Neural progenitor cell (in vitro differentiated cells): ENCODE results near the gene DNAJB8. TPM values are rescaled to one million over a fixed set of nuclear protein-coding genes. Genes with fewer than 3 reads are reported as not detected.

Experiments
- DNase-seq: peaks from one replicate; pipeline ENCODE4 v3.0.0-alpha.2; 2016; ENCODE audit warnings: low spot score
- H2AFZ ChIP-seq: fragments of 200-600 bp; sonication (generic); replicated peaks from 2 replicates; pipeline ENCODE4 v1.6.1; 2016; ENCODE audit warnings: antibody characterized with exemption
- H3F3A ChIP-seq: fragments of 200-600 bp; sonication (generic); 2 replicates; pipeline ENCODE4 v1.6.1; 2016; ENCODE audit warnings: antibody characterized with exemption, low read depth
- H3K27ac ChIP-seq: fragments of 200-600 bp; sonication (generic); 2 replicates; pipeline ENCODE4 v1.5.1; 2016; ENCODE audit warnings: mild to moderate bottlenecking
- H3K27me3 ChIP-seq: fragments of 200-600 bp; sonication (generic); 2 replicates; pipeline ENCODE4 v1.6.1; 2016; ENCODE audit warnings: mild to moderate bottlenecking, moderate library complexity
- H3K36me3 ChIP-seq: fragments of 200-600 bp; sonication (generic); 2 replicates; pipeline ENCODE4 v1.5.1; 2016
- H3K4me1 ChIP-seq: fragments of 200-600 bp; sonication (generic); 2 replicates; pipeline ENCODE4 v1.6.1; 2016; ENCODE audit warnings: mixed run types
- H3K4me2 ChIP-seq: fragments of 200-600 bp; sonication (generic); 2 replicates; pipeline ENCODE4 v1.6.1; 2016
- H3K4me3 ChIP-seq: fragments of 200-600 bp; sonication (generic); 2 replicates; pipeline ENCODE4 v1.5.1; 2016
- H3K79me2 ChIP-seq: fragments of 200-600 bp; sonication (generic); 2 replicates; pipeline ENCODE4 v1.6.1; 2016; ENCODE audit warnings: low read depth
- H3K9ac ChIP-seq: fragments of 200-600 bp; sonication (generic); 2 replicates; pipeline ENCODE4 v1.6.1; 2016
- H3K9me3 ChIP-seq: fragments of 200-600 bp; sonication (generic); 2 replicates; pipeline ENCODE4 v1.5.1; 2016; ENCODE audit warnings: low read depth
- H4K20me1 ChIP-seq: fragments of 200-600 bp; sonication (generic); 2 replicates; pipeline ENCODE4 v1.6.1; 2016; ENCODE audit warnings: low read depth
- H3K27ac Mint-ChIP-seq: 3 replicates; pipeline ENCODE4 v1.8.0; 2021; ENCODE audit warnings: mixed read lengths
- H3K27me3 Mint-ChIP-seq: 2 replicates; pipeline ENCODE4 v1.8.0; 2022; ENCODE audit warnings: low read depth, mild to moderate bottlenecking, inconsistent platforms, moderate library complexity, mixed read lengths; ENCODE audit not compliant: insufficient read depth
- H3K36me3 Mint-ChIP-seq: 3 replicates; pipeline ENCODE4 v1.8.0; 2021; ENCODE audit warnings: mixed read lengths
- H3K4me1 Mint-ChIP-seq: 3 replicates; pipeline ENCODE4 v1.8.0; 2021; ENCODE audit warnings: mixed read lengths
- H3K4me3 Mint-ChIP-seq: 3 replicates; pipeline ENCODE4 v1.8.0; 2021; ENCODE audit warnings: mild to moderate bottlenecking, moderate library complexity, mixed read lengths
- H3K9me3 Mint-ChIP-seq: 3 replicates; pipeline ENCODE4 v1.8.0; 2020; ENCODE audit warnings: mixed read lengths
- EZH2 ChIP-seq: fragments of 200-600 bp; sonication (generic); IDR thresholded peaks from 2 replicates; pipeline ENCODE4 v1.6.1; 2017; ENCODE audit warnings: antibody characterized with exemption, mild to moderate bottlenecking, moderate library complexity
- EZH2phosphoT487 ChIP-seq: fragments of 200-600 bp; sonication (generic); IDR thresholded peaks from 2 replicates; pipeline ENCODE4 v1.6.1; 2017; ENCODE audit warnings: antibody characterized with exemption
- total RNA-seq: library from RNA; depleted of rRNA; stranded (reverse); fragments of >200 nt; gene quantifications from 2 replicates; pipeline ENCODE4 v1.2.3, GENCODE V29; 2015; ENCODE audit warnings: low replicate concordance
- TF ChIP-seq, protein P1 (sequence below): fragments of 200-600 bp; sonication (generic); IDR thresholded peaks from 2 replicates; pipeline ENCODE4 v1.5.1; 2017; ENCODE audit warnings: antibody characterized with exemption, mild to moderate bottlenecking

The DNAJB8 gene
- total RNA-seq, 1 donor from 2014 or later, result not detected

- Mint-ChIP-seq H3K4me3 (no peak overlapping the region), H3K36me3 (peaks cover 2% of the 10 kb centered on the region), H3K4me1 (no peaks in the 10 kb centered on the region), H3K27ac (no peak overlapping the region), H3K9me3 (peaks cover 9% of the 10 kb centered on the region), H3K27me3 (peaks cover 34% of the 10 kb centered on the region)
- no peaks in the 10 kb centered on the region for H3K9me3 ChIP-seq
- H3K79me2 ChIP-seq, result no peaks in the 10 kb centered on the region
- H3K27ac ChIP-seq, result no peak overlapping the region
- DNase-seq, result no peak
- no peak overlapping the region for H2AFZ ChIP-seq
- no peak overlapping the region for H3K9ac ChIP-seq
- H3K4me3 ChIP-seq, result no peak overlapping the region
- H3F3A ChIP-seq, result no peaks in the 10 kb centered on the region
- no peaks in the 10 kb centered on the region for H3K36me3 ChIP-seq
- H4K20me1 ChIP-seq, result no peaks in the 10 kb centered on the region
- no peaks in the 10 kb centered on the region for H3K4me1 ChIP-seq
- TF ChIP-seq EZH2 (no peak), EZH2phosphoT487 (no peak)
- TF ChIP-seq, protein P1, sequence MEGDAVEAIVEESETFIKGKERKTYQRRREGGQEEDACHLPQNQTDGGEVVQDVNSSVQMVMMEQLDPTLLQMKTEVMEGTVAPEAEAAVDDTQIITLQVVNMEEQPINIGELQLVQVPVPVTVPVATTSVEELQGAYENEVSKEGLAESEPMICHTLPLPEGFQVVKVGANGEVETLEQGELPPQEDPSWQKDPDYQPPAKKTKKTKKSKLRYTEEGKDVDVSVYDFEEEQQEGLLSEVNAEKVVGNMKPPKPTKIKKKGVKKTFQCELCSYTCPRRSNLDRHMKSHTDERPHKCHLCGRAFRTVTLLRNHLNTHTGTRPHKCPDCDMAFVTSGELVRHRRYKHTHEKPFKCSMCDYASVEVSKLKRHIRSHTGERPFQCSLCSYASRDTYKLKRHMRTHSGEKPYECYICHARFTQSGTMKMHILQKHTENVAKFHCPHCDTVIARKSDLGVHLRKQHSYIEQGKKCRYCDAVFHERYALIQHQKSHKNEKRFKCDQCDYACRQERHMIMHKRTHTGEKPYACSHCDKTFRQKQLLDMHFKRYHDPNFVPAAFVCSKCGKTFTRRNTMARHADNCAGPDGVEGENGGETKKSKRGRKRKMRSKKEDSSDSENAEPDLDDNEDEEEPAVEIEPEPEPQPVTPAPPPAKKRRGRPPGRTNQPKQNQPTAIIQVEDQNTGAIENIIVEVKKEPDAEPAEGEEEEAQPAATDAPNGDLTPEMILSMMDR, result no peak
- H3K4me2 ChIP-seq, result no peak overlapping the region
- peaks cover 9% of the 10 kb centered on the region for H3K27me3 ChIP-seq
Measured at GRCh38 chr3:128448491-128448890, 18.2 kb downstream of the DNAJB8 start.

- peaks cover 2% of the 10 kb centered on the region for H3K36me3 Mint-ChIP-seq
- no peaks in the 10 kb centered on the region for H3K79me2 ChIP-seq
- peaks cover 34% of the 10 kb centered on the region for H3K27me3 Mint-ChIP-seq
- H3K9me3 Mint-ChIP-seq, result peaks cover 9% of the 10 kb centered on the region
- H3K4me2 ChIP-seq, result no peak overlapping the region
- H3K27ac Mint-ChIP-seq, result no peak overlapping the region
- peaks cover 11% of the 10 kb centered on the region for H3K27me3 ChIP-seq
- no peak overlapping the region for H3K4me3 ChIP-seq
- no peaks in the 10 kb centered on the region for H4K20me1 ChIP-seq
- no peaks in the 10 kb centered on the region for H3F3A ChIP-seq
- H3K9me3 ChIP-seq, result no peaks in the 10 kb centered on the region
- no peak overlapping the region for H3K9ac ChIP-seq
- H3K36me3 ChIP-seq, result no peaks in the 10 kb centered on the region
- H3K4me1 Mint-ChIP-seq, result no peaks in the 10 kb centered on the region
- no peaks in the 10 kb centered on the region for H3K4me1 ChIP-seq
- H3K27ac ChIP-seq, result no peak overlapping the region
- TF ChIP-seq EZH2phosphoT487 (no peak), EZH2 (no peak)
- TF ChIP-seq, protein P1, result no peak
- H3K4me3 Mint-ChIP-seq, result no peak overlapping the region
- DNase-seq, result no peak
- no peak overlapping the region for H2AFZ ChIP-seq
Measured at GRCh38 chr3:128447561-128448013, 19.1 kb downstream of the DNAJB8 start.

- Mint-ChIP-seq H3K36me3 (peaks cover 2% of the 10 kb centered on the region), H3K27ac (no peak overlapping the region), H3K4me1 (no peaks in the 10 kb centered on the region), H3K9me3 (peaks cover 9% of the 10 kb centered on the region), H3K27me3 (peaks cover 34% of the 10 kb centered on the region), H3K4me3 (no peak overlapping the region)
- no peaks in the 10 kb centered on the region for H4K20me1 ChIP-seq
- no peak overlapping the region for H3K27ac ChIP-seq
- no peaks in the 10 kb centered on the region for H3F3A ChIP-seq
- H3K27me3 ChIP-seq, result peaks cover 11% of the 10 kb centered on the region
- H3K4me3 ChIP-seq, result no peak overlapping the region
- no peak overlapping the region for H2AFZ ChIP-seq
- H3K79me2 ChIP-seq, result no peaks in the 10 kb centered on the region
- no peaks in the 10 kb centered on the region for H3K36me3 ChIP-seq
- H3K9me3 ChIP-seq, result no peaks in the 10 kb centered on the region
- no peaks in the 10 kb centered on the region for H3K4me1 ChIP-seq
- no peak overlapping the region for H3K4me2 ChIP-seq
- no peak for DNase-seq
- TF ChIP-seq EZH2 (no peak), EZH2phosphoT487 (no peak)
- TF ChIP-seq, protein P1, result no peak
- H3K9ac ChIP-seq, result no peak overlapping the region
Measured at GRCh38 chr3:128446821-128447220, 19.9 kb downstream of the DNAJB8 start.
